GM19099 (cell line): ENCODE results near the gene DPEP1.

Source experiments
- POLR2A ChIP-seq: IDR thresholded peaks from 3 replicates; pipeline ENCODE4 v1.6.1; 2011; ENCODE audit warnings: low read depth; ENCODE audit not compliant: insufficient read length; ENCODE audit errors: extremely low read depth

The DPEP1 gene

DNA sequence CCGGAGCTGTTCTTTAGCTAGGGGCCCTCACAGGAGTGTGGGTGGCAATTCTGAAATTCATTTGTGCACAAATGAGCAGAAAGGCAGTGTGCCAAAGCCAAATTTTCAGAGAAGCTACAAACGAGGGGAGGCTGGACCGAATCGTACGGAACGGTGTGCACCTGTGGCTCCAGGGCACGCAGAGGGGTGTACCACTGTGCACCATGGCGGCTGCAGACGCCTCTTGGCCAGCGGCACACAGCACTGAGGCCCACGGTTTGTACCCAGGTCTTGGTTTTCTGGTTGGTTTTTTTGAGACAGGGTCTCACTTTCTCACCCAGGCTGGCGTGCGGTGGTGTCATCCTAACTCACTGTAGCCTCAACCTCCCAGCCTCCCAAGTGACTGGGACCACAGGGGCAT lies 29.1 kb downstream of the DPEP1 start:
- TF ChIP-seq POLR2A, result no peak

DNA sequence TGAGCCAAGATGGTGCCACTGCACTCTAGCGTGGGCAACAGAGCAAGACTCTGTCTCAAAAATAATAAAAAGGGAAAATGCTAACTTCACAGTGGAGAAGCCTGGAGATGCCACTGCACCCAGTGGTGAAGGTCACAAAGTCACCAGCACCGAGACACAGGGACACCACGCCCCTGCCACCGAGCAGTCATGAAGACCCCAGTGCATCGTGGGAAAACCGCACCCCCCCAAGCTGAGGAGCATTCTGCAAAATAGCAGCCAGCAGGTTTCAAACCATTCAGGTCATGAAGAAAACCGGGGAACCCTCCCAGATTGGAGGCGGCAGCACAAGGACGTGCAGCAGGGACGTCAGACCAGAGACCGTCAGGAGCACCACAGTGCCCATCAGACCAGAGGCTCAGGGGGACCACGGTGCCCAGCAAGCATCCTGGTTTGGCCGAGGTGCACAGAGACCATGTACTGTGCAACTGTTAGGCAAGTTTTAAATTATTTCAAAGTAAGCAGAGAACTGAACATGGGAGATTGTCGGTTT lies 30.4 kb downstream of the DPEP1 start:
- no peak for TF ChIP-seq POLR2A

DNA sequence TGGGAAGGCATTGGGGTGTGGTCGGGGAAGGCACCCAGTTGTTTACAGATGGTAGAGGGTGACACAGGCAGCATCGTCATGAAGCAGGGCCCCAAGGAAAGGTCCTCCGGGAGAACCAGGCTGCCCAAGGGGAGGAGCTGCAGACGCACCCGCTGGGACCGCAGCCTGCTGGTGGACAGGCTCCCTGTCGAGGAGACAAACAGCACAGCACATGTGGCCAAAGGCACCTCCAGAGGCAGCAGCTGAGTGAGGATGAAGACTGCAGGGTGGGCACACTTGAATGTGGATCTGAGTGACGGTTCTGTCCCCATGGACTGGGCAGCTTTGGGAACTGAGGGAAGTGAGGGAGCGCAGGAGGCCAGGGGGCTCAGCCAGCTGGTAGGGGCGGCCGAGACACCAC lies 31.7 kb downstream of the DPEP1 start:
- TF ChIP-seq POLR2A, result no peak

DNA sequence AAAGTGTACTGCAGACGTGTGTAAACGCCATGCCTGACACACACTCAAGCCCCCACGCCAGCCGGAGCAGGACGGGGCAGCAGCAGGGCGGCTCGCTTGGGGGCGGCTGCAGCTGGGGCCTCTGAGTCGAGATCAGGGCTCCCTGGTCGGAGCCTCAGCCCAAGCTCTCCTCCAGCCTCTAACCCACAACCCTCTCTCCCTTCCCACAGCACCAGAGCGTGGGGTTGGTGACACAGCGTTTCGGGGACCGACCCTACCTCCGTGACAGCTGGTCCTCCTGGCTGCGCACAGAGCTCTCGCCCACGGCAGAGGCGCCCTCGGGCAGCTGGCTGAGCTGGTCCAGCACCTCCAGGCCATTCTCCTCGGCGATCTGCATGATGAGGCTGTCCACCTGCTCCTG lies 32.8 kb downstream of the DPEP1 start:
- TF ChIP-seq POLR2A, result no peak

DNA sequence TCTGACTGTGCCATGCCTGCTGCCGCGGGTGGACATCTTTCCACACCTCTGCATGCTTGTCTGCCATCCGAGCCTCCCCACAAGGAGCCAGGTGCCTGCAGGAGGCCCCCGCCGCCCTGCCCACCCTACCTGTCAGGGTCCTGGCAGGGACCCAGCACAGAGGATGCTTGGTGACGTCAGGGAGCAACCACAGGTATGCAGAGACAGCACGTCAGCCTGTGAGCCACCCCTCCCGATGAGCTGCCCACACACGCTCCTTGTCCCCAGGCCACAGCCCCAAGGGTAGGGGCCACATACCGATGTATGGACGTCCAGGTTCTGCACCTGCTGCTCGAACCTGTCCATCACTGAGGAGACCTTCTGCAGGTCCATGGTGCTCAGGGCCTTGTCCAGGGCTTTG lies 33.5 kb downstream of the DPEP1 start:
- TF ChIP-seq POLR2A, result no peak

DNA sequence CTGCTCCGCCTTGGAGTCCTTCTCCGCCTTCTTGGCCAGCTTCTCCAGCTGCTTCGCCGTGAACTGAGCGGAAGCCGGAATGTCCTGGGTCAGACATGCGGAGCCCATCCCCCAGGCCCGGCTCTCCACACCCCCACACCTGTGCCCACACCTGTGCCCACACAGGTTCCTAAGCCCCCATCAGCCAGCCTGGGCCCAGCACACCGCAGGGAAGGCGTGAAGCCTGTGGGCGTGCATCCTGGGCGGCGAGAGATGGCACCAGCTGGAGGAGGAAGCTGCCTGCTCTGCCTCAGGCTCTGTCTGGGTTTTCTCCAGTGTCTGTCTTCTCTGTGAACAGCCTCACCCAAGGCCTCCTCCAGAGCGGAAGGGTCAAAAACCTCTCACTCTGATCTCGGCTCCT lies 38.1 kb downstream of the DPEP1 start:
- no peak for TF ChIP-seq POLR2A

DNA sequence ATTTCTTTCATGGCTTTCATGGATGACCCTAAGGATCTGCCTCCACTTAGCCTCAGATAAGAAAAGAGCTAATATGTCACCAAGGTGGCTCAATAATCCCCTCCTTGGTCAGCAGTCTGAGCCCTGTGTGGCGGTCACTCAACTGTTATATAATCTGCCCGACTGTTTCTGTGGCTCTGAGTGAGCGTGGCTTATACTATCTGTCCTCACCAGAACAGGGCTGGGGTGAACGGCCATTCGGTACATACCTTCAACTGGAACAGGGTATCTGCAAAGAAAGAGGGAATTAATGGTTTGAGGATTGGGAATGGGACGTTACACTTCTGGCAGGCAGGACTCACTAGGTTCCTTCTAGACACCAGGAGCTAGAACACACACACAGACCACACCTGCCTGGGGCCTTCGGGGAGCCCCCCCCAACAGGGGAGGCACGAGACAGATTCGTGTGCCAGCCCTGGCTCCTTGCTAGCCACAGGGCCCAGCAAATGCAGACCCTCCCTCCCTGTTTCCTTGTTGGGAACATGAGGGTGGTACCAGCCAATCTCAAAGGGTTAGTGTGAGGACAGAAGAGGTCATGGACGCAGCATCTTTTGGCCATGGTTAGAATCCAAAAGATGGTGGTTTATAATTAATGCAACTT lies 40.3 kb downstream of the DPEP1 start:
- no peak for TF ChIP-seq POLR2A

DNA sequence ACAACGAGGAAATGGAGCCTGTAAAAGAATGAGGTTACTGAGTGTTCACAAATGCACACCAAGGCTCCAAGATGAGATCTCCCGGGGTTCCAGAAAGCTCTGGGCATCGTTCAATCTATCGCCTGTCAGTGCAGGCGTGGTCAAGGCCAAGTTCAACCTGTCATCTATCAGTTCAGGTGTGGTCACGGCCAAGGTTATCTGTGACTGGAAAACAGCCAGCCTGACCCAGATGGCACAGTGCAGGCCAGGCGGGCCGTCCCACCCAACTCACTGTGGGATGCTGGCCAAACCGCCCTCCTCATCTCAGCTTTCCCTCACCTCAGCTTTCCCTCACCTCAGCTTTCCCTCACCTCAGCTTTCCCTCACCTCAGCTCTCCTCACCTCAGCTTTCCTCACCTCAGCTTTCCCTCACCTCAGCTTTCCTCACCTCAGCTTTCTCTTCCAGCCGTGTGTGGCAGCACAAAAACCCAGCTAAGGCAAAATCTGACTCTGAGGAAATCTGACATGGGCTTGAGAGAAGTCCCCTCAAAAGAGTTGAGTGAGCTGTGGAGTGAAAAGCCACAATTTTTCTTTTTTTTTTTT lies 41.7 kb downstream of the DPEP1 start:
- TF ChIP-seq POLR2A, result no peak

DNA sequence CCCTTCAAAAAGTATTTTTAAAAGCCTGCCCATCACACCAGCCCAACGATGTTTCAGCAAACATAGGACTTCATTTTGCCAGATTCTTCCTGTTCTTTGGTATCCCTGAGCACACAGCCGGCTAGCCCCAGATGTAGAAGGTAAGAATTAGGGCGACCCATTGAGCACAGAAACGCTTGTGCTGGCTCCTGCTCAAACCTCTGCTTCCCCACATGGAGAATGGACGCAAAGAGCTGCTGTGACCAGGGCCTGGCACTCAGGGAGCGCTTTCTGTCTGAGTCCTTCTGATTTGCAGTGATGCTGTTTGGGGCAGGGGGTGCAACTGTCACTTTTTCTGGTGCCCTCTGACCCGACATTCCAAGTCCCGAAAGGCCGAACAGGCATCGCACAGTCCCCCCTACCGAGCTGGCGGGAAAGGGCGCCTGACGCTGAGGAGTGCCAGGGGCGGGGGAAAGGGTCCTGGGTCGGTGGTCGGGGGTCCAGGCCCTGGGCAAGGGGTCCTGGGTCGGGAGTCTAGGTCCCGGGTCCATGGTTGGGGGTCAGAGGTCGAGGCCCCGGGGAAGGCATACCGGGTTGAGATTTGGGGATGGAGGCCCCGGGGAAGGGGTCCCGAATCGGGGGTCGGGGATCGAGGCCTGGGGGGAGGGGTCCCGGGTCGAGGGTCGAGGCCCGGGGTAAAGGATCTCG lies 43.1 kb downstream of the DPEP1 start:
- TF ChIP-seq POLR2A, result no peak

DNA sequence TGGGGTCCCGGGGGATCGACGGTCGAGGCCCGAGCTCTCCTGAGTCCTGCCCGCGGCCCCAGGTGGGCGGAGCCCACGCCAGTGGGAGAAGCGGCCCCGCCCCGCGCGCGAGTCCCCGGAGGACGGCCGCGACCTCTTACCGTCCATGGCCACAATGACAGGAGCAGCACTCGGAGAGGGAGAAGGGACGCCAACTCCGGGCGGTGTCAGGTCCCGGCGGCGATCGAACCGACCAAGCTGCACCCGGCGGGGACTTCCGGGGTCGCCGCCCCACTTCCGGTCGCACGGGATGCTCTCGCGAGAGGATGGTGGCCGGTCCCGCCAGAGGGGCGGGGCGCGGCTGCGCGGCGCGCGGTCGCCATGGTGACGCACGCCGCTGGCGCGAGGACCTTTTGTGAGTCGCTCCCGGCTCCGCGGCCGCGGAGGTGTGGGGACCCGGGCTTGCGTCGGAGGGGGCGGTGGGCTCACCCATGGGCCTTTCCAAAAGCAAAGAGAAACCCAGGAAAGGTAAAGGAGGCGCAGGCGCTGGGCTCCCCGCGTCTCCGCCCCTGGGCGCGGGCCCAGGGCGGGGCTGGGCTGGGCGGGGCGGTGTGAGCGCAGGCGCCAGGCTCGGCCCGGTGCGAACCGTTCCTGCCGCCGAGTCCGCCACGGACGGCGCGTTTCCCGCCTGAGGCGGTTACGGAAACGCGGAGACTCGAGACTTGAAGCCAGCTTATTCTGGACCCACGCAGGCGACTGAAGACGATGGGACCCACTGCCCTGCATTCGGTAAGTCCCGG lies 44.2 kb downstream of the DPEP1 start, which contains the start of the genes CHMP1A and SPATA33:
Gene CHMP1A (minus strand): TSS at position 267 of the 779 bp plus-strand sequence. CDS start 120 bp downstream, at position 147.
Gene SPATA33 (plus strand): TSS at position 395 of the 779 bp plus-strand sequence. CDS start 76 bp downstream, at position 471.
- TF ChIP-seq POLR2A, result peak; percentile 84

DNA sequence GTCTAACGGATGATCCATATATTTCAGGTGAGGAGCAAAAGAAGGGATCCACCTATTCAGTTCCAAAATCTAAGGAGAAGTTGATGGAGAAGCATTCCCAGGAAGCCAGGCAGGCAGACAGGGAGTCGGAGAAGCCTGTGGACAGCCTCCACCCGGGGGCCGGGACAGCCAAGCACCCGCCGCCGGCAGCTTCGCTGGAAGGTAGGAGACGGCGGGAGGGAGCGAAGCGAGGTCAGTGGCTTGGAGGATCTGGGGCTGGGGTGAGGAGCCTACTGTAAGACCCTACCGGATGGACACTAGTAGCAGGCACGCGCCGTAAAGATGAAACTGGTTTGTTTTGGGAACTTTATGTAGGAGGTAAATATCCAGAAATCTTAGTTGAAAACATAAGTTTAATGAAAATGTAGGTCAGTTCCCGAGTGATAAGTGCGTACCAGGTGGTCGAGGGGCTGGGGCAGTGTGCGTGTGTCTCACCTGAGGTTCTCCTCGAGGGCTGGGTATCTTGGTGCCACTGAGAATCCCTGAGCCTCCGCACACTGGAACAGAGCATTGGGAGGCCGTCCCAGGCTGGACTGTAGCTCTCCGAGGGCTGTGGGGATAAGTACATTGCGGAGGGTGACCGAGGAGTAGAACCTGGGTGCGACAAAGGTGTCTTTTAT lies 44.9 kb downstream of the DPEP1 start:
- TF ChIP-seq POLR2A, result no peak

DNA sequence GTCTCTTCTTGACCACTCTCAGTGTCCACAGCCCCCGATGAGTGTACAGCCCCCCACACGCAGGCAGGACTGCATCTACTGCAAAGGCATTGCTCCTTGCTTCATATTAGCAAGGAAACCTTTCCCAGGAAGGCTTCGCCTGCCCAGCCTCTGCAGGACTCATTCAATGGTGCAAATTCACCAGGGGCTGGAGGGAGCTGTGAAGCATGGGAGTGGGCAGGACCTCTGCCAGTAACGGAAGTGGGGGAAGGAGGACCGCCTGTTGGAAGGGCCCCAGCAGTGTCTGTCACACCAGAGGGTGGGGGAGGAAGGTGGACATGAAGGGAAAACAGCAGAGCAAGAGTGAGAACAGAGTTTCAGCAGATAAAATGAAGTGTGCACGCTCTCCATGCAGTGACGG lies 46.7 kb downstream of the DPEP1 start:
- no peak for TF ChIP-seq POLR2A

DNA sequence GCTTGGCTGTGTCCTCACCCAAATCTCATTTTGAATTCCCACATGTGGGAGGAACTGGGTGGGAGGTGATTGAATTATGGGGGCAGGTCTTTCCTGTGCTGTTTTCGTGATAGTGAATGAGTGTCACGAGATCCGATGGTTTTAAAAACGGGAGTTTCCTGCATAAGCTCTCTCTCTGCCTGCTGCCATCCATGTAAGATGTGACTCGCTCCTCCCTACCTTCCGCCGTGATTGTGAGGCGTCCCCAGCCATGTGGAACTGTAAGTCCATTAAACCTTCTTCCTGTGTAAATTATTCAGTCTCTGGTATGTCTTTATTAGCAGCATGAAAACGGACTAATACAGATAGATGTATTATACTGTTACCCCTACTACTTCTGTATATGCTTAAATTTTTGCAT lies 47.8 kb downstream of the DPEP1 start:
- TF ChIP-seq POLR2A, result no peak

DNA sequence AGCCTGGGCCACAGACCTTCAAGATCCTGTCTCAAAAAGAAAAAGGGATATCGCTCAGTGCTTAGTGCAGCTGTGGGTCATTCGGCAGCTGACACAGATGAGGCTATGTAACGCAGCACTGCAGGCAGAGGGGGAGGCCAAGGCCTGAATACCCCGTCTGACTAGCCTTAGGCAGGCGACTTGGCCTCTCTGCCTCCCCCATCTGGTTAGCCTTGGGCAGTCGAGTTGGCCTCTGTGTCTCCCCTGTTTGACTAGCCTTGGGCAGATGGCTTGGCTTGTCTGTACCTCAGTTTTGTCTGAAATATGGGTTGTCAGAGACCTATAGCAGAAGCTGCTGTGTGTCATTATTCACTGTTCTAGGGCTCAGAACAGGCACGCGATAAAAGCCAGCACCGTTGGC lies 54.2 kb downstream of the DPEP1 start:
- TF ChIP-seq POLR2A, result no peak

DNA sequence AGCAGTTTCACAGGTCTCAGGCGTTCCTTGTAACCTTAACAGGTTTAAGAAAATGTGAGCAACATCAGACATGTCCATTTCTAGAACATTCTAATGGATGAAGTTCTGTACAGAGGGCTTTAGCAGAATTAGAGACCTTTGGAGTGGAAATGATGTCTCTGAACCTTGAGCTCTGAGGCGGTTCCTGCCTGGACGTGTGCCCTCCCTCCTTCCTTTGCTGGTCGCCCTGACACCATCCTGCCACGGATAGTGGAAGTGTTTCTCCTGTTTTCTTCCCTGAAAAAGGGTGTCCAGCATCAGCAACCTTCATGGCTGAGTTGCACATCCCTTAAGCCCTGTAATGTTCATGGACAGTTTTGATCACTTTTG lies 55.3 kb downstream of the DPEP1 start:
- TF ChIP-seq POLR2A, result no peak

DNA sequence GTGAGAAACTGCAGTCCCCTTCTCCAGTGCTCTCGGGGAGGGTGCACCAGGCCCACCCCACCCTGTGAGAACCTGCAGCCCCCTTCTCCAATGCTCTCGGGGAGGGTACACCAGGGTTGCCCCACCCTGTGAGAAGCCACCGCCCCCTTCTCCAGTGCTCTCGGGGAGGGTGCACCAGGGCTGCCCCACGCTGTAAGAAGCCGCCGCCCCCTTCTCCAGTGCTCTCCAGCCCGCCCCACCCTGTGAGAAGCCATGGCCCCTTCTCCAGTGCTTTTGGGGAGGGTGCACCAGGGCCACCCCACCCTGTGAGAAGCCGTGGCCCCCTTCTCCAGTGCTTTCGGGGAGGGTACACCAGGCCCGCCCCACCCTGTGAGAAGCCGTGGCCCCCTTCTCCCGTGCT lies 56.3 kb downstream of the DPEP1 start:
- TF ChIP-seq POLR2A, result no peak
